Colonic mucosa (tissue), 4 donors: Measurements from ENCODE around the gene FBXL12. TPM values are rescaled to one million over a fixed set of nuclear protein-coding genes. Genes with fewer than 3 reads are reported as not detected.

Experiments used
- DNase-seq: peaks from one replicate; pipeline ENCODE4 v3.0.0-alpha.2; 2020
- H3K27ac ChIP-seq: fragments of 200-600 bp; one replicate; pipeline ENCODE4 v1.8.0; 2021
- H3K27me3 ChIP-seq: fragments of 200-600 bp; one replicate; pipeline ENCODE4 v1.8.0; 2021
- H3K36me3 ChIP-seq: fragments of 200-600 bp; one replicate; pipeline ENCODE4 v1.8.0; 2021
- H3K4me1 ChIP-seq: fragments of 200-600 bp; one replicate; pipeline ENCODE4 v1.8.0; 2021; ENCODE audit warnings: mild to moderate bottlenecking
- H3K4me3 ChIP-seq: fragments of 200-600 bp; one replicate; pipeline ENCODE4 v1.8.0; 2021
- H3K9ac ChIP-seq, 2 donors: one replicate each; pipeline ENCODE4 v1.7.0; 2013; ENCODE audit warnings: control low read depth in 2 of 2, low read depth in 2 of 2, low read length in 2 of 2
- H3K9me3 ChIP-seq: fragments of 200-600 bp; one replicate; pipeline ENCODE4 v1.8.0; 2021
- intact Hi-C: fragments of 100-400 bp; cut with DNase I; formaldehyde crosslinking; loops from one replicate; pipeline ENCODE4 v1.14.1; 2022
- total RNA-seq, 2 donors: library from RNA; stranded (reverse); fragmentation: NEBNext Ultra II Directional in 1 of 2; extraction: Animal tissue kit (Norgen Biotek cat#: 25700) in 1 of 2; gene quantifications; one replicate each; pipeline ENCODE4 v1.2.1, GENCODE V29; 2021
- TF ChIP-seq, protein P1 (sequence below): fragments of 200-600 bp; IDR thresholded peaks from one replicate; pipeline ENCODE4 v1.8.0; 2022; ENCODE audit warnings: antibody characterized with exemption, mild to moderate bottlenecking
- donor health status: healthy.
- donor health status: DM: no; HTN: no; CAD: no.
- donor health status: DM: no; HTN: no; CAD: no.

The FBXL12 gene
- total RNA-seq, 2 donors from 2014 or later: 30.5 to 30.7 TPM

DNA sequence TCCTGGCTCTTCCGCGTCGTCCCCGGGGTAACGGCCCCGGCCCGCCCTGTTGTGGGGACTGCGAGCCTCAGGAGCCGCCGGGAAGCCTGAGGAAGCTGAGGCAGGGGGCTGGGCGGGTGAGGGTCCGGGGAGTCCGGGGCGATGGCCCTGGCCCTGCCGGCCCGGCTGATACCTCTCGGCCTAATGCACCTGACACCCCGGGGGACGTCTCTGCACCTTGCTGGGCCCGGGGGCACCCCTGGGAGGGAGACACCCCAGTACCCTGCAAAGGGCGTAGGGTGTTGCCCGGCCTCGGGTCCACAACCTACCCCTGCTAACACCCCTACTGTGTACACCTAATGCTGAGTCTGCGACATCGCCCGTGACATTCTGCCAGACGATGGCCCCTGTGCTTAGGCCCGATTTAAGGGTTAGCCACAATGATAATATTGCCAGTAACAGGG is 16.6 kb upstream of the FBXL12 start:
- Histone ChIP-seq H3K9me3 (no peaks in the 10 kb centered on the region), H3K4me3 (peak overlapping the region; percentile 93), H3K27ac (no peak overlapping the region), H3K27me3 (no peaks in the 10 kb centered on the region), H3K9ac (peak overlapping the region; percentile 76 to 83), H3K36me3 (no peaks in the 10 kb centered on the region), H3K4me1 (no peaks in the 10 kb centered on the region)
- TF ChIP-seq, protein P1, sequence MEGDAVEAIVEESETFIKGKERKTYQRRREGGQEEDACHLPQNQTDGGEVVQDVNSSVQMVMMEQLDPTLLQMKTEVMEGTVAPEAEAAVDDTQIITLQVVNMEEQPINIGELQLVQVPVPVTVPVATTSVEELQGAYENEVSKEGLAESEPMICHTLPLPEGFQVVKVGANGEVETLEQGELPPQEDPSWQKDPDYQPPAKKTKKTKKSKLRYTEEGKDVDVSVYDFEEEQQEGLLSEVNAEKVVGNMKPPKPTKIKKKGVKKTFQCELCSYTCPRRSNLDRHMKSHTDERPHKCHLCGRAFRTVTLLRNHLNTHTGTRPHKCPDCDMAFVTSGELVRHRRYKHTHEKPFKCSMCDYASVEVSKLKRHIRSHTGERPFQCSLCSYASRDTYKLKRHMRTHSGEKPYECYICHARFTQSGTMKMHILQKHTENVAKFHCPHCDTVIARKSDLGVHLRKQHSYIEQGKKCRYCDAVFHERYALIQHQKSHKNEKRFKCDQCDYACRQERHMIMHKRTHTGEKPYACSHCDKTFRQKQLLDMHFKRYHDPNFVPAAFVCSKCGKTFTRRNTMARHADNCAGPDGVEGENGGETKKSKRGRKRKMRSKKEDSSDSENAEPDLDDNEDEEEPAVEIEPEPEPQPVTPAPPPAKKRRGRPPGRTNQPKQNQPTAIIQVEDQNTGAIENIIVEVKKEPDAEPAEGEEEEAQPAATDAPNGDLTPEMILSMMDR: no peak
- intact Hi-C loops: no loop called here
- no peak for DNase-seq

DNA sequence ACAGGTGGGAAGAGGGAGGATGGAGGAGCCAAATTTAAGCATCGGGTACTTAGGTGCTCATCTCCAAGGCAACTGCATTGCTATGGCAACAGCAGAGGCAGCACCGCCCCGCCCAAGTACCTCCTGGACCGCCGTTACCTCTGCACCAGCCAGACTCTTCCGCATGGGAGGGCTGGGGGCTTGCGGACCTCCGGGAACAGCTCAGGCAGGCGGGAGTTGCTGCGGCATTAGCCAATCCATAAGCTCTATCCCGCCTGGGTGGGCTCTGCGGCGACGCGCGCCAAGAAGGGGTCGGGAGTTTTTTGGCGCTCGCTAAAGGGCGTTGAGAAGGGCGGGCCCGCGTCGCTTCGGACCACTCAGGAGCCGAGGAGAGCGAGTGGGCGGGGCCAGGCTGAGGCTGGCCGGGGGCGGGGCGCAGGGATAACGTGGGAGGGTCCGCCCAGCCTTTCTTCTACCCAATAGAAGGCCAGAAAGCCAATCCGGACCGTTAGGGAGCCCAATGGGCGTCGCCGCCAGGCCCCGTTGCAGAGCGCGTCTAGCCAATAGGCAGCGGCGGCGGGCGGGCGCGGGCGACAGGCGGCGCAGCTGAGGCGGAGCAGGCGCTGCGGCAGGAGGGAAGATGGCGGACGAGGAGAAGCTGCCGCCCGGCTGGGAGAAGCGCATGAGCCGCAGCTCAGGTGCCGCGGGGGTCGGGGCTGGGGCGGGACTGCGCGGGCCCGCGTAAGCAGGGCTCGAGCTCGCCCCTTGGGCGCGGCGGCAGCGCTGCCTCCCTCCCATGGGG is 16.0 kb upstream of the FBXL12 start, which contains the start of gene PIN1:
Gene PIN1, plus strand, starts transcription at position 593 of the 781 bp plus-strand sequence. Its CDS starts 27 bp downstream, at position 620.
- H3K27ac ChIP-seq: peak within 1 kb of the TSS; percentile 54
- peak; percentile 99 for DNase-seq
- peak within 1 kb of the TSS; percentile 93 for H3K4me3 ChIP-seq
- H3K27me3 ChIP-seq: no peaks in the 10 kb centered on the region
- H3K4me1 ChIP-seq: no peaks in the 10 kb centered on the region
- H3K36me3 ChIP-seq: no peaks in the 10 kb centered on the region
- no peaks in the 10 kb centered on the region for H3K9me3 ChIP-seq
- peak within 1 kb of the TSS; percentile 76 to 83 for H3K9ac ChIP-seq
- intact Hi-C loops: no loop called here
- TF ChIP-seq, protein P1: peak; percentile 43

DNA sequence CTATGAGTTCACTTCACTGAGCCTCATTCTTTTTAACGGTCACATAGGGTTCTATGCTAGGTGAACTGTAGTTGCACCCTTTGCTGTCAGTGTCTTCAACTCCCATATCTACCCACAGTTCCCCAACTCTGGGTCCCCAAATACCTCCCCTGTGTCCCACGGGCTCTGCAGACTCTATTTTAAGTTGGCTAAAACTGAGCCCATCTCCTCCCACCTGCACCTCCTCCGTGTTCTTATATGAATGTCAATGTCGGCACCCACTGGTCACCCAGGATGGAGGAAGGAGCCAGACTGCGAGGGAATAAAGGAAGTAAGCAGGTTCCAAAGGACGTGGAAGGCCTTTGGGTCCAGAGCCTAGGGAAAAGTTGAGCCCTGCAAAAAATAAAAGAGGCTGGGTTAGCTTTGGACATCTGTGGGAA is 15.4 kb upstream of the FBXL12 start:
- Histone ChIP-seq H3K36me3 (no peaks in the 10 kb centered on the region), H3K27me3 (no peaks in the 10 kb centered on the region), H3K27ac (peak overlapping the region; percentile 54), H3K4me1 (no peaks in the 10 kb centered on the region), H3K9me3 (no peaks in the 10 kb centered on the region), H3K9ac (no peak overlapping the region), H3K4me3 (peak overlapping the region; percentile 93)
- intact Hi-C loops: no loop called here
- TF ChIP-seq, protein P1: no peak
- DNase-seq: no peak

GRCh38 chr19:9828551-9829063 is 9.7 kb upstream of the FBXL12 start:
- intact Hi-C loops: no loop called here
- Histone ChIP-seq H3K36me3 (no peaks in the 10 kb centered on the region), H3K9ac (peak overlapping the region; percentile 97), H3K27me3 (no peaks in the 10 kb centered on the region), H3K4me3 (peak overlapping the region; percentile 80), H3K4me1 (peaks cover 5% of the 10 kb centered on the region), H3K9me3 (no peaks in the 10 kb centered on the region), H3K27ac (no peak overlapping the region)
- DNase-seq: no peak
- TF ChIP-seq, protein P1: no peak

GRCh38 chr19:9827289-9828238 is 8.7 kb upstream of the FBXL12 start, which contains the start of gene UBL5:
Gene UBL5, plus strand, starts transcription at chr19:9827918. Its CDS starts 420 bp downstream, at chr19:9828338.
- DNase-seq: peak; percentile 95
- H3K9ac ChIP-seq: peak within 1 kb of the TSS; percentile 97
- no peaks in the 10 kb centered on the region for H3K9me3 ChIP-seq
- peaks cover 5% of the 10 kb centered on the region for H3K4me1 ChIP-seq
- H3K27me3 ChIP-seq: no peaks in the 10 kb centered on the region
- intact Hi-C loops: no loop called here
- TF ChIP-seq, protein P1: no peak
- H3K27ac ChIP-seq: peak within 1 kb of the TSS; percentile 80
- H3K4me3 ChIP-seq: peak within 1 kb of the TSS; percentile 80
- H3K36me3 ChIP-seq: no peaks in the 10 kb centered on the region
